PFSK-1 (cell line): ENCODE measurements around the gene C10orf67.

Experiments used
- FOXP2 ChIP-seq: optimal IDR thresholded peaks from 2 replicates; pipeline ENCODE3; 2011; ENCODE audit warnings: borderline replicate concordance, control low read depth, inconsistent platforms; ENCODE audit not compliant: insufficient read depth; ENCODE audit errors: extremely low read length, extremely low read depth
- POLR2AphosphoS5 ChIP-seq: IDR thresholded peaks from 2 replicates; pipeline ENCODE4 v1.6.1; 2012; ENCODE audit warnings: low read depth, mild to moderate bottlenecking, control low read depth, low read length, moderate library complexity
- SIN3A ChIP-seq: IDR thresholded peaks from 2 replicates; pipeline ENCODE4 v1.6.1; 2012; ENCODE audit warnings: mild to moderate bottlenecking, low read length, moderate library complexity, borderline replicate concordance; ENCODE audit not compliant: insufficient read depth
- TAF1 ChIP-seq: IDR thresholded peaks from 2 replicates; pipeline ENCODE4 v1.6.1; 2012; ENCODE audit warnings: low read length, control low read depth, borderline replicate concordance; ENCODE audit not compliant: insufficient read depth
- TF ChIP-seq, protein P1 (sequence below), 2 experiments: IDR thresholded peaks; 2 replicates each; pipeline versions ENCODE4 v1.6.1 to v1.8.0; 2011 to 2012; ENCODE audit warnings: low read depth in 2 of 2, low read length in 2 of 2, control low read depth in 1 of 2, inconsistent platforms in 1 of 2, mild to moderate bottlenecking in 1 of 2, moderate library complexity in 1 of 2; ENCODE audit not compliant: insufficient read depth in 1 of 2

Gene C10orf67

DNA sequence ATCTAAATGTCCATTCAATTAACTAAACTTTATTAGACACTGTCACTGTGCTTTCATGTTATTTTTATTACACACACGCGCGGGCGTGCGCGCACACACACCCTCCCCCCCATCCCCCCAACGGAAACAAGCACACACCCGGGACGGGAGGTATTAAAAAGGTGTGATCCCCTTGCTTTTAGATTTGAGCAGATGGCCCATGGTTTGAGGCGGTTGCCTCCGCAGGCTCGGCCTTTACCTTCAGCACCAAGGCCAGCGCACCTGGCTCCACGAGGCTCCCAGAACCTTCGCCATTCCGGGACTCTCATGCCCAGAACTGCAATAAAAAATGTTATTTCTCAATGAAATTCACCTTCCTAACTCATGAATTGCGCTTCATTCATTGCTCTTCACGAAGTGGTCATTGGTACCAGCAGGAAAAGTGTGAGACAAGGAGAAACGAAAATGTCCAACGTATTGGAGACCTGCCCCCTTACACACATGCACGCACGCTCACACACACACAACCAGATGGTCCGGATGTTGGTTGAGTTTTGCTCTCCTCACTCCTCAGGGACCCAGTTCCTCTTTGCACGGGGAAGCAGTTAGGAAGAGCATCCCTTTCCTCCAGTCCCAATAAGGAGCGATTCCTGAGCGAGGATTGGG, 173.2 kb downstream of the C10orf67 start:
- TF ChIP-seq, protein P1, sequence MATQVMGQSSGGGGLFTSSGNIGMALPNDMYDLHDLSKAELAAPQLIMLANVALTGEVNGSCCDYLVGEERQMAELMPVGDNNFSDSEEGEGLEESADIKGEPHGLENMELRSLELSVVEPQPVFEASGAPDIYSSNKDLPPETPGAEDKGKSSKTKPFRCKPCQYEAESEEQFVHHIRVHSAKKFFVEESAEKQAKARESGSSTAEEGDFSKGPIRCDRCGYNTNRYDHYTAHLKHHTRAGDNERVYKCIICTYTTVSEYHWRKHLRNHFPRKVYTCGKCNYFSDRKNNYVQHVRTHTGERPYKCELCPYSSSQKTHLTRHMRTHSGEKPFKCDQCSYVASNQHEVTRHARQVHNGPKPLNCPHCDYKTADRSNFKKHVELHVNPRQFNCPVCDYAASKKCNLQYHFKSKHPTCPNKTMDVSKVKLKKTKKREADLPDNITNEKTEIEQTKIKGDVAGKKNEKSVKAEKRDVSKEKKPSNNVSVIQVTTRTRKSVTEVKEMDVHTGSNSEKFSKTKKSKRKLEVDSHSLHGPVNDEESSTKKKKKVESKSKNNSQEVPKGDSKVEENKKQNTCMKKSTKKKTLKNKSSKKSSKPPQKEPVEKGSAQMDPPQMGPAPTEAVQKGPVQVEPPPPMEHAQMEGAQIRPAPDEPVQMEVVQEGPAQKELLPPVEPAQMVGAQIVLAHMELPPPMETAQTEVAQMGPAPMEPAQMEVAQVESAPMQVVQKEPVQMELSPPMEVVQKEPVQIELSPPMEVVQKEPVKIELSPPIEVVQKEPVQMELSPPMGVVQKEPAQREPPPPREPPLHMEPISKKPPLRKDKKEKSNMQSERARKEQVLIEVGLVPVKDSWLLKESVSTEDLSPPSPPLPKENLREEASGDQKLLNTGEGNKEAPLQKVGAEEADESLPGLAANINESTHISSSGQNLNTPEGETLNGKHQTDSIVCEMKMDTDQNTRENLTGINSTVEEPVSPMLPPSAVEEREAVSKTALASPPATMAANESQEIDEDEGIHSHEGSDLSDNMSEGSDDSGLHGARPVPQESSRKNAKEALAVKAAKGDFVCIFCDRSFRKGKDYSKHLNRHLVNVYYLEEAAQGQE (IDR thresholded peaks at IDR 0.05; ENCODE audit: insufficient read depth in 1 of 2, low read depth in 2 of 2, low read length in 2 of 2) = peak; percentile 88 to 96
- no peak for TF ChIP-seq FOXP2

DNA sequence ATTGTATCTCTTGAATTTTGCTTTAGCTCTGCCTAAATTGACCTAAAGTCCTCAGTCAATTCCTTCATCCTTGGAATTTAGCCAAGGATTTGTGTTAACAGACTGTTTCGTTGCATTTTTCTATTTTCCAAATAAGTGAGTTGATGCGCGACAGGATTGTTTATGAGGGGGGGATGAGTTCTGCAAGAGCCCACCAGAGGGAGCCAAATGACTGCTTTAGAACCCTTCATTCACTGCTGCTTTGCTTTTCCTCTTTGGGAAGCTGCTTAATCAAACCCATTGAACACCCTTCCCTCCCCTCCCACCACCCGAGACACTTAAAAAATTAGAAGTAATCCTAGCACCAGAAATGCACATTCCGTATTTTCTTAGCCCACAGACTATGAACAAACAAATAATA, 186.2 kb downstream of the C10orf67 start:
- TF ChIP-seq, protein P1 (IDR thresholded peaks at IDR 0.05; ENCODE audit: insufficient read depth in 1 of 2, low read depth in 2 of 2, low read length in 2 of 2) = no peak
- TF ChIP-seq POLR2AphosphoS5 (no peak), SIN3A (no peak), FOXP2 (no peak), TAF1 (no peak)

DNA sequence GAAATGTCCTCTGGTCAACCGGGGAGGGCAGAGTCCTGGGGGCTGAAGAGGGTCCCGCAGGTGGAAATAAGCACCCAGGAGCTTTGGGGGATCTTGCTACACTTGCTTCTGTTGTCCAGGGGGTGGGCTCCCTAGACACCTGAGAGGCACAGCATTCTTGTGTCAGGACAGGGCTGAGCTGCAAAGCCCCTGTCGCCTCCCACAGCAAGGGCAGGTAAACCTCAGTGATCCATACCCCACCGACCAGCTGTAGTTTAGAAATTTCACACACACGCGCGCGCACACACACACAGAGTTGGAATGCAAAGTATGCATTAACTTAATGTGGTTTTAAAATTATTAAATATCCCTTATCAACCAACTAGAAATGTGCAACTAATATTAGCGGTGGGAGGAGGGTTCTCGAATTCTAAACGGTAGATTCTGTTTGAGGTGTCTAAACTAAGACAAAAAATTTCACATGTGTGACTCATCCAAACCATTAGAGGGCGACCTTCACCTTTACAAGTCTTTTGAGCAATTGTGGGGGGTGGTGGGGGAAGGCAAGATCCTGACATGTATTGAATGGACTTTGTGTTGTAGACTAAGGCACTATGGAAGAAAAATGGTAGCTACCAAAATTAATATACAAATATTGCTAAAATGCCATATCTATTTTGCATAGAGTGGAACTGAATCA, 186.8 kb downstream of the C10orf67 start:
- TF ChIP-seq FOXP2 (no peak), SIN3A (no peak), POLR2AphosphoS5 (no peak), TAF1 (no peak)
- TF ChIP-seq, protein P1 (IDR thresholded peaks at IDR 0.05; ENCODE audit: insufficient read depth in 1 of 2, low read depth in 2 of 2, low read length in 2 of 2) = no peak

DNA sequence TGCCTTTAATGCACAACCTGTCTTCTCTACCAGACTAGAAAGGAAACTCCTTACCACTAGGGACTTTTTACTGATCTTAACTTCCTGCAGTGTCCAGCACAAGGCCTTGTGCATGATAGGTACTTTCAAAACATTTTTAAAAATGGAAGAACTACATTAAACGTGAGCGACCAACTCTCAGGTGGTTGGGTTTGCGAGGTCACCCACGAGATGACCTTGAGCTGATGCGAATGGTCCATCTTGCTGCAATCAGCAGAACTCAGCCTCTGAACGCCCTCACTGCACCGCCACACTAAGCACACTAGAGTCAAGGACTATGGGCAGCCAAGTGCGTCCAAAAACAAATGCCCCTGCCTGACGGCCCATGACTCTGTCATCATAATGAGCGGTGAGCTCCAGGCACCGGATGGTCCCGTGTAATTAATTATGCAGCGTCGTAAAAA, 187.3 kb downstream of the C10orf67 start:
- TF ChIP-seq POLR2AphosphoS5 (no peak), FOXP2 (no peak), SIN3A (no peak), TAF1 (no peak)
- TF ChIP-seq, protein P1 (IDR thresholded peaks at IDR 0.05; ENCODE audit: insufficient read depth in 1 of 2, low read depth in 2 of 2, low read length in 2 of 2) = no peak
